Keratinocyte (primary cell): ENCODE results near the gene GPR85. TPM values are rescaled to one million over a fixed set of nuclear protein-coding genes. Genes with fewer than 3 reads are reported as not detected.

Experiments
- DNase-seq: peaks from one replicate; pipeline ENCODE4 v3.0.0-alpha.2; 2011; ENCODE audit warnings: low read depth, missing footprints, low spot score
- FAIRE-seq: peaks from 2 replicates; lab custom pipeline; 2011; peaks lifted over from hg19 to GRCh38; lab: Jason Lieb, UNC
- H2AFZ ChIP-seq: 2 replicates; pipeline ENCODE4 v1.6.0; 2012; ENCODE audit warnings: low read length, control low read depth, inconsistent platforms; ENCODE audit not compliant: control insufficient read depth
- H3K27ac ChIP-seq: 2 replicates; pipeline ENCODE4 v1.5.1; 2011; ENCODE audit warnings: low read length; ENCODE audit not compliant: control insufficient read depth, insufficient read depth
- H3K27me3 ChIP-seq: 3 replicates; pipeline ENCODE4 v1.6.0; 2011; ENCODE audit warnings: low read length; ENCODE audit not compliant: control insufficient read depth, insufficient read depth; ENCODE audit errors: extremely low read depth
- H3K36me3 ChIP-seq, 2 experiments: 2 replicates in 1 of 2; 3 replicates in 1 of 2; pipeline ENCODE4 v1.5.1; 2011; ENCODE audit warnings: low read length in 2 of 2, mild to moderate bottlenecking in 1 of 2; ENCODE audit not compliant: control insufficient read depth in 2 of 2, insufficient read depth in 2 of 2; ENCODE audit errors: extremely low read depth in 1 of 2
- H3K4me1 ChIP-seq: 3 replicates; pipeline ENCODE4 v1.5.1; 2011; ENCODE audit warnings: low read length; ENCODE audit not compliant: control insufficient read depth, insufficient read depth; ENCODE audit errors: extremely low read depth
- H3K4me2 ChIP-seq: 3 replicates; pipeline ENCODE4 v1.6.0; 2011; ENCODE audit warnings: low read depth, low read length; ENCODE audit not compliant: control insufficient read depth, insufficient read depth; ENCODE audit errors: extremely low read depth
- H3K4me3 ChIP-seq, 3 experiments: fragments of 200-600 bp in 1 of 3; sonication (generic) in 1 of 3; 2 replicates in 2 of 3; 3 replicates in 1 of 3; pipeline ENCODE4 v1.5.1; 2011 to 2016; ENCODE audit warnings: low read length in 3 of 3, mild to moderate bottlenecking in 3 of 3, control low read depth in 2 of 3, inconsistent platforms in 1 of 3, low read depth in 1 of 3, mixed read lengths in 1 of 3, mixed run types in 1 of 3, moderate library complexity in 1 of 3; ENCODE audit not compliant: control insufficient read depth in 2 of 3, insufficient read depth in 2 of 3; ENCODE audit errors: extremely low read depth in 1 of 3
- H3K79me2 ChIP-seq: 2 replicates; pipeline ENCODE4 v1.6.0; 2012; ENCODE audit warnings: low read length; ENCODE audit not compliant: control insufficient read depth, insufficient read depth
- H3K9ac ChIP-seq: 3 replicates; pipeline ENCODE4 v1.6.0; 2011; ENCODE audit warnings: low read length; ENCODE audit not compliant: control insufficient read depth, insufficient read depth; ENCODE audit errors: extremely low read depth
- H3K9me1 ChIP-seq: 3 replicates; pipeline ENCODE4 v1.6.0; 2011; ENCODE audit warnings: low read length; ENCODE audit not compliant: control insufficient read depth, insufficient read depth; ENCODE audit errors: extremely low read depth
- H3K9me3 ChIP-seq: 2 replicates; pipeline ENCODE4 v1.5.1; 2012; ENCODE audit warnings: low read depth, low read length; ENCODE audit not compliant: control insufficient read depth
- H4K20me1 ChIP-seq: 3 replicates; pipeline ENCODE4 v1.6.0; 2011; ENCODE audit warnings: low read length; ENCODE audit not compliant: control insufficient read depth, insufficient read depth; ENCODE audit errors: extremely low read depth
- CTCF ChIP-seq, 3 experiments: IDR thresholded peaks in 1 of 3; conservative IDR thresholded peaks in 1 of 3; optimal IDR thresholded peaks in 1 of 3; 2 replicates in 2 of 3; 3 replicates in 1 of 3; pipeline versions ENCODE3 to v1.5.1; 2011; ENCODE audit warnings: low read length in 3 of 3, mild to moderate bottlenecking in 3 of 3, moderate library complexity in 2 of 3, control low read depth in 1 of 3, inconsistent platforms in 1 of 3; ENCODE audit not compliant: insufficient read depth in 2 of 3; ENCODE audit errors: extremely low read depth in 1 of 3
- EZH2 ChIP-seq: IDR thresholded peaks from one replicate; pipeline ENCODE4 v1.6.1; 2012; ENCODE audit warnings: inconsistent platforms, mild to moderate bottlenecking, low read length, moderate library complexity
- dilution Hi-C: fragments of 300-500 bp; cut with MboI; formaldehyde crosslinking; loops from one replicate; pipeline ENCODE4 v1.7.0; 2020; ENCODE audit warnings: low sequenced_read_pairs; ENCODE audit not compliant: extremely low pct_ligation_motif_present
- polyA plus RNA-seq, 5 experiments: library from polyadenylated mRNA; depleted of rRNA in 3 of 5; stranded (reverse) in 3 of 5; stranded (forward) in 1 of 5; unstranded in 1 of 5; fragments of >200 nt; gene quantifications; 1 replicate in 1 of 5; 2 replicates in 3 of 5; 3 replicates in 1 of 5; pipeline versions ENCODE4 v1.2.1 to v1.2.3, GENCODE V29; 2011 to 2012; ENCODE audit warnings: missing spikeins in 2 of 5, low read depth in 1 of 5, low replicate concordance in 1 of 5

Gene GPR85
- polyA plus RNA-seq, 1 donor (not counting 4 experiments of a cell fraction or from before 2014, with no cell fraction given): 2.0 TPM

GRCh38 chr7:113033959-113034358 lies 52.7 kb downstream of the GPR85 start:
- no peaks in the 10 kb centered on the region for H3K4me1 ChIP-seq
- dilution Hi-C loops: no loop called here
- H3K9me3 ChIP-seq: no peaks in the 10 kb centered on the region
- no peaks in the 10 kb centered on the region for H3K27me3 ChIP-seq
- H2AFZ ChIP-seq: no peak overlapping the region
- no peaks in the 10 kb centered on the region for H3K79me2 ChIP-seq
- H3K27ac ChIP-seq: no peak overlapping the region
- no peaks in the 10 kb centered on the region for H4K20me1 ChIP-seq
- no peak overlapping the region for H3K9ac ChIP-seq
- H3K36me3 ChIP-seq: no peaks in the 10 kb centered on the region
- no peak for DNase-seq
- H3K4me3 ChIP-seq: no peak overlapping the region
- H3K9me1 ChIP-seq: no peaks in the 10 kb centered on the region
- no peak for TF ChIP-seq CTCF (optimal IDR thresholded peaks at IDR 0.05 in 1 of 3, IDR thresholded peaks at IDR 0.05 in 1 of 3, conservative IDR thresholded peaks at IDR 0.05 in 1 of 3; ENCODE audit: extremely low read depth in 1 of 3, insufficient read depth in 2 of 3, low read length in 3 of 3)
- TF ChIP-seq EZH2: no peak
- no peak for FAIRE-seq
- H3K4me2 ChIP-seq: no peak overlapping the region

Other genes with a start within 250 kb of the GPR85 start
- gene SMIM30, start 31.7 kb upstream of the GPR85 start, polyA plus RNA-seq: 57.5 to 94.5 TPM (median 77.5 TPM) in 3 replicates